PC-3 (cell line): Measurements from ENCODE around the gene ZNF518B.

Experiments
- CTCF ChIP-seq: fragments of 300-600 bp; sonication (generic); conservative IDR thresholded peaks from 2 replicates; pipeline ENCODE4 v1.5.1; 2017; ENCODE audit warnings: antibody characterized with exemption, low read depth, mild to moderate bottlenecking, low read length
- EZH2phosphoT487 ChIP-seq: fragments of 300-600 bp; sonication (generic); IDR thresholded peaks from 2 replicates; pipeline ENCODE4 v1.6.1; 2018; ENCODE audit warnings: mild to moderate bottlenecking, antibody characterized with exemption, low read length, borderline replicate concordance

GRCh38 chr4:10405672-10406071, 51.6 kb downstream of the ZNF518B start:
- TF ChIP-seq CTCF: no peak
- TF ChIP-seq EZH2phosphoT487: no peak
